GM10266 (cell line): Measurements from ENCODE around the gene ADAMTS12.

Experiments
- DNase-seq: peaks from one replicate; pipeline ENCODE4 v3.0.0; 2012; ENCODE audit errors: extremely low spot score
- CTCF ChIP-seq: IDR thresholded peaks from 2 replicates; pipeline ENCODE4 v1.5.1; 2012; ENCODE audit warnings: mild to moderate bottlenecking, low read depth; ENCODE audit not compliant: control insufficient read depth, insufficient read depth; ENCODE audit errors: missing control alignments

Gene ADAMTS12

GRCh38 chr5:33753704-33754103, 138.1 kb downstream of the ADAMTS12 start:
- TF ChIP-seq CTCF = no peak
- no peak for DNase-seq

DNA sequence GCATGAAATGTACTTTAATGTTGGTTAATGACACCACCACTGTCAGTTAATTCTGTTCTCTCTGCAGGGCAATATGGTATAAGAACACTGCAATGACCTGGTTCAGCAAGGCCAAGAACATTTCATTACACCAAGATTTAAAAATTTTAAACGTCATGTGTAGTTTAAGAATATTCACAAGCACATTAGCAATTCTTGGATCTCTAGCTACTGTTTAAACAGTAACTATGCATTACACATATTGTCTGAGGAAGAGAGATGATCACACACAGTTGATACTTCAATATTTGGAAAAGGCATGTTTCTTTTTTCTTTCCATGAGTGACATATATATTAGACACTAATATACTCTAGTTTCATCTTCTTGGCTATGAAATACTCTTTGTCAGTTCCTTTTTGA, 143.0 kb downstream of the ADAMTS12 start:
- DNase-seq = no peak
- no peak for TF ChIP-seq CTCF

DNA sequence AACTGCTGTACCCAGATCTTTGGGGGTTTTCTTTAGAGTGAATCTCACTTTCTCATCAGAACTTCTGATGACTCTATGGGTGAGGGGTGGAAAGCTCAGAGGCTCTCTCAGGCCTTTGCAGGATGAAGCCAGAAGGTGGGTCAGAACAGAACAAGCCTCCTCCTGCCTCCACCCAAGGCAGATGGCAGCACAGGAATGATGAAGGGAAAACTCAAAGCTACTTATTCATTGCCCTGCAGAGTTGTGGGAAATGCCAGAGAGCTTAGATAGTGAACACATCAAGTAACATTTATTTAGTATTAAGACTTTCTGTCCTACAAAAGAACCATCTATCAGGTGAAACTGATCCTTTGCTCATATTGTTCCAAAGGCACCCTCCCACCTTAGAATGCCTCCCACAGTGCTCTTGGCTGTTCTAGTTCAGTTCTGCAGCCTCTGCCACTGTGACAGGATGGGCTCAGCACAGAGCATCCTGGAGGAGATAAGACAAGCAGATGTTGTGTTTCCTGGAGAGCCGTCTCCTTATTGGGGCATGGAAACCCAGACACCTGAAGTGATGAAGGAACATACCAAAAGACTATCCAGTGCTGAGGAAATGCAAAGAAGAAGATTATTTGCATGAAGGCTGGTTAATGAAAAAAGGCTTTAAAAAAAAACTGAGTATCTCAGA, 146.6 kb downstream of the ADAMTS12 start:
- no peak for DNase-seq
- TF ChIP-seq CTCF = no peak

- no peak for DNase-seq
- no peak for TF ChIP-seq CTCF
These were observed 148.7 kb downstream of the ADAMTS12 start for GRCh38 chr5:33743099-33743498.

- no peak for DNase-seq
- no peak for TF ChIP-seq CTCF
These were observed 149.6 kb downstream of the ADAMTS12 start for GRCh38 chr5:33742181-33742580.

DNA sequence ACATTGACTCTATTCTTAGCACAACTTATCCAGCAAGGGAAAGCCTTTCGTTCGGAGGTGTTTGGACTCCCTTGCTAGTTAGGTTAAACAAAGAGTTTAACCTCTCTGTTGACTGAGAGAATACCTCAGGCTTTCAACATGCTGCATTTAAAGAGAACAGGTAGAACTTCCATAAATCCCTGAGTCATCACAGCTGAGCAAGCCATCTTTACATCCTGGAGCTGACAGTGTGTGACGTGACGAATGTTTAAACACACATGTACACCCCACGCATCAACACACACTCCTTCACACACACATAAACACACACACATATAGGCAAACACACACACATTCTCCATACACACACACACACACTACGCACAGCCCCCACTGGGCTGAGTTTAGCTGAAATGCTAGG, 152.8 kb downstream of the ADAMTS12 start:
- DNase-seq = no peak
- TF ChIP-seq CTCF = no peak

GRCh38 chr5:33738097-33738496, 153.7 kb downstream of the ADAMTS12 start:
- TF ChIP-seq CTCF = no peak
- no peak for DNase-seq
